GM12878 (cell line): Measurements from ENCODE around the gene FADS1. TPM values are rescaled to one million over a fixed set of nuclear protein-coding genes. Genes with fewer than 3 reads are reported as not detected.
A peak's percentile ranks its signal among the peaks of the same experiment; 100 is the strongest.

Experiments used
- BRCA1 ChIP-seq: IDR thresholded peaks from 2 replicates; pipeline ENCODE4 v1.6.1; 2011; ENCODE audit warnings: low read depth, low read length, improper control_type of control experiment
- CEBPB ChIP-seq, 2 experiments: fragments of 150-350 bp in 1 of 2; IDR thresholded peaks; 2 replicates each; pipeline ENCODE4 v1.6.1; 2012 to 2014; ENCODE audit warnings: low read depth in 2 of 2, low read length in 2 of 2, borderline replicate concordance in 1 of 2, inconsistent platforms in 1 of 2
- CREB1 ChIP-seq: IDR thresholded peaks from 2 replicates; pipeline ENCODE4 v1.6.1; 2012; ENCODE audit warnings: low read depth, mild to moderate bottlenecking, inconsistent platforms
- CREM ChIP-seq: IDR thresholded peaks from 2 replicates; pipeline ENCODE4 v1.6.1; 2014; ENCODE audit warnings: antibody characterized with exemption, low read depth
- EED ChIP-seq: sonication (generic); IDR thresholded peaks from 2 replicates; pipeline ENCODE4 v1.6.1; 2016; ENCODE audit warnings: antibody characterized with exemption, low read depth
- FOXK2 ChIP-seq: fragments of 450-650 bp; IDR thresholded peaks from 2 replicates; pipeline ENCODE4 v1.6.1; 2017; ENCODE audit warnings: mild to moderate bottlenecking, moderate library complexity
- FOXM1 ChIP-seq: IDR thresholded peaks from 2 replicates; pipeline ENCODE4 v1.6.1; 2012; ENCODE audit warnings: low read depth, mild to moderate bottlenecking, inconsistent platforms, low read length, moderate library complexity
- HCFC1 ChIP-seq: fragments of 150-350 bp; IDR thresholded peaks from 2 replicates; pipeline ENCODE4 v1.6.1; 2014; ENCODE audit warnings: low read length
- ZNF207 ChIP-seq: fragments of 450-650 bp; IDR thresholded peaks from 2 replicates; pipeline ENCODE4 v1.6.1; 2014; ENCODE audit warnings: antibody characterized with exemption, mild to moderate bottlenecking, borderline replicate concordance
- ZNF24 ChIP-seq: fragments of 450-650 bp; IDR thresholded peaks from 2 replicates; pipeline ENCODE4 v1.6.1; 2017; ENCODE audit warnings: antibody characterized with exemption, mild to moderate bottlenecking
- ZNF384 ChIP-seq: IDR thresholded peaks from 2 replicates; pipeline ENCODE4 v1.6.1; 2012; ENCODE audit warnings: low read depth, mild to moderate bottlenecking, low read length, improper control_type of control experiment, borderline replicate concordance
- ZZZ3 ChIP-seq: IDR thresholded peaks from 2 replicates; pipeline ENCODE4 v1.6.1; 2011; ENCODE audit warnings: low read depth; ENCODE audit not compliant: control insufficient read depth, insufficient read length
- polyA plus RNA-seq, 11 experiments: library from polyadenylated mRNA; depleted of rRNA in 4 of 11; unstranded in 6 of 11; stranded (reverse) in 5 of 11; fragments of >200 nt; fragmentation: Nextera tagmentation in 4 of 11; fragmentation: Illumina TruSeq in 1 of 11; extraction: Ambion mirVana in 4 of 11; extraction: Trizol in 1 of 11; gene quantifications; 1 replicate in 1 of 11; 2 replicates in 10 of 11; pipeline versions ENCODE4 v1.2.1 to v1.2.3, GENCODE V29; 2011 to 2016; ENCODE audit warnings: inconsistent platforms in 2 of 11, missing spikeins in 2 of 11, low read depth in 1 of 11
- total RNA-seq, 4 experiments: library from RNA; depleted of rRNA in 3 of 4; stranded (reverse); fragments of >200 nt in 3 of 4; fragmentation: Illumina TruSeq in 1 of 4; extraction: Trizol in 1 of 4; gene quantifications; 2 replicates each; pipeline versions ENCODE4 v1.2.1 to v1.2.3, GENCODE V29; 2013 to 2021
- TF ChIP-seq, protein P1 (sequence below): fragments of 450-650 bp; IDR thresholded peaks from 2 replicates; pipeline ENCODE4 v1.6.1; 2017; ENCODE audit warnings: mild to moderate bottlenecking, low read depth, inconsistent platforms; ENCODE audit not compliant: poor library complexity, severe bottlenecking
- TF ChIP-seq, protein P2 (sequence below): IDR thresholded peaks from 2 replicates; pipeline ENCODE4 v1.6.1; 2012; ENCODE audit warnings: low read length, inconsistent platforms
- TF ChIP-seq, protein P3 (sequence below): fragments of 450-650 bp; IDR thresholded peaks from 2 replicates; pipeline ENCODE4 v1.6.1; 2017; ENCODE audit warnings: mild to moderate bottlenecking, moderate library complexity
- TF ChIP-seq, protein P4 (sequence below): fragments of 450-650 bp; IDR thresholded peaks from 2 replicates; pipeline ENCODE4 v1.6.1; 2017; ENCODE audit warnings: antibody characterized with exemption, mild to moderate bottlenecking, moderate library complexity

Gene FADS1
- total and polyA plus RNA-seq, 10 of the 15 experiments (the other 5 are each of a cell fraction or from before 2014, with no cell fraction given): 8.8 to 73.9 (median 39.0) TPM

DNA sequence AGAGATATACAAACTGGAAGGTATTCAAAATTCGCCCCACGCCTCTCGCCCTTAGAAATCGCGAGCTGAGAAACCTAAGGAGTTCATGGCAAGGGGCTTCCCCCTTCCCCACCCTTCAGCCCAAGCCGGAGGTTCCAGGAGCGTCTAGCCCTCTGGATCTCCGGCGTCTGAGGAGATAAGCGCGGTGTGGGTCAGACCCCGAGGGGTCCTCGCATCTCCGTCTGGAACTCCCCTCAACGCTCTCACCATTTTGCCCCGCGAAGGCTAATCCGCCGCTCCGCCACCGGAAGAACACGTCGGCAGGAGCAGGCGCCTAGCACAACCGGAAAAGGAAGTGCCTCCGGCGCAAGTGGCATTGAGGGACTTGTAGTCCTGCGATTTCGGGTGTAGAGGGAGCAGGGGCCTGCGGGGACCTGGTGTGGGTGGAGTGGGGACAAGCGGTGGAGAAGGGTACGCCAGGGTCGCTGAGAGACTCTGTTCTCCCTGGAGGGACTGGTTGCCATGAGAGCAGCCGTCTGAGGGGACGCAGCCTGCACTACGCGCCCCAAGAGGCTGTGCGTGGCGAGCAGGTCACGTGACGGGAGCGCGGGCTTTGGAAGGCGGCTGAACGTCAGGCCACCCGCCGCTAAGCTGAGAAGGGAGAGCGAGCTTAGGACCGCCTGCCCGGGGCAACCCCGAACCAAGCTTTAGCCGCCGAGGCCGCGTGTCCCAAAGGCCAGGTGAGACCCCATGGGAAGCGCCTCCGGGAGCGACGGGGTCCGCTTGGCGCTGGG, 24.3 kb downstream of the FADS1 start, which contains the start of the genes FEN1 and TMEM258 (continued):
- TF ChIP-seq, protein P1, sequence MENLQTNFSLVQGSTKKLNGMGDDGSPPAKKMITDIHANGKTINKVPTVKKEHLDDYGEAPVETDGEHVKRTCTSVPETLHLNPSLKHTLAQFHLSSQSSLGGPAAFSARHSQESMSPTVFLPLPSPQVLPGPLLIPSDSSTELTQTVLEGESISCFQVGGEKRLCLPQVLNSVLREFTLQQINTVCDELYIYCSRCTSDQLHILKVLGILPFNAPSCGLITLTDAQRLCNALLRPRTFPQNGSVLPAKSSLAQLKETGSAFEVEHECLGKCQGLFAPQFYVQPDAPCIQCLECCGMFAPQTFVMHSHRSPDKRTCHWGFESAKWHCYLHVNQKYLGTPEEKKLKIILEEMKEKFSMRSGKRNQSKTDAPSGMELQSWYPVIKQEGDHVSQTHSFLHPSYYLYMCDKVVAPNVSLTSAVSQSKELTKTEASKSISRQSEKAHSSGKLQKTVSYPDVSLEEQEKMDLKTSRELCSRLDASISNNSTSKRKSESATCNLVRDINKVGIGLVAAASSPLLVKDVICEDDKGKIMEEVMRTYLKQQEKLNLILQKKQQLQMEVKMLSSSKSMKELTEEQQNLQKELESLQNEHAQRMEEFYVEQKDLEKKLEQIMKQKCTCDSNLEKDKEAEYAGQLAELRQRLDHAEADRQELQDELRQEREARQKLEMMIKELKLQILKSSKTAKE: no peak
- no peak for TF ChIP-seq ZZZ3
- TF ChIP-seq ZNF207: no peak; the same call in 1 of the 2 replicates
- TF ChIP-seq HCFC1: peak; percentile 91
- TF ChIP-seq FOXM1: no peak
- TF ChIP-seq, protein P2, sequence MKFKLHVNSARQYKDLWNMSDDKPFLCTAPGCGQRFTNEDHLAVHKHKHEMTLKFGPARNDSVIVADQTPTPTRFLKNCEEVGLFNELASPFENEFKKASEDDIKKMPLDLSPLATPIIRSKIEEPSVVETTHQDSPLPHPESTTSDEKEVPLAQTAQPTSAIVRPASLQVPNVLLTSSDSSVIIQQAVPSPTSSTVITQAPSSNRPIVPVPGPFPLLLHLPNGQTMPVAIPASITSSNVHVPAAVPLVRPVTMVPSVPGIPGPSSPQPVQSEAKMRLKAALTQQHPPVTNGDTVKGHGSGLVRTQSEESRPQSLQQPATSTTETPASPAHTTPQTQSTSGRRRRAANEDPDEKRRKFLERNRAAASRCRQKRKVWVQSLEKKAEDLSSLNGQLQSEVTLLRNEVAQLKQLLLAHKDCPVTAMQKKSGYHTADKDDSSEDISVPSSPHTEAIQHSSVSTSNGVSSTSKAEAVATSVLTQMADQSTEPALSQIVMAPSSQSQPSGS: no peak
- TF ChIP-seq, protein P3, sequence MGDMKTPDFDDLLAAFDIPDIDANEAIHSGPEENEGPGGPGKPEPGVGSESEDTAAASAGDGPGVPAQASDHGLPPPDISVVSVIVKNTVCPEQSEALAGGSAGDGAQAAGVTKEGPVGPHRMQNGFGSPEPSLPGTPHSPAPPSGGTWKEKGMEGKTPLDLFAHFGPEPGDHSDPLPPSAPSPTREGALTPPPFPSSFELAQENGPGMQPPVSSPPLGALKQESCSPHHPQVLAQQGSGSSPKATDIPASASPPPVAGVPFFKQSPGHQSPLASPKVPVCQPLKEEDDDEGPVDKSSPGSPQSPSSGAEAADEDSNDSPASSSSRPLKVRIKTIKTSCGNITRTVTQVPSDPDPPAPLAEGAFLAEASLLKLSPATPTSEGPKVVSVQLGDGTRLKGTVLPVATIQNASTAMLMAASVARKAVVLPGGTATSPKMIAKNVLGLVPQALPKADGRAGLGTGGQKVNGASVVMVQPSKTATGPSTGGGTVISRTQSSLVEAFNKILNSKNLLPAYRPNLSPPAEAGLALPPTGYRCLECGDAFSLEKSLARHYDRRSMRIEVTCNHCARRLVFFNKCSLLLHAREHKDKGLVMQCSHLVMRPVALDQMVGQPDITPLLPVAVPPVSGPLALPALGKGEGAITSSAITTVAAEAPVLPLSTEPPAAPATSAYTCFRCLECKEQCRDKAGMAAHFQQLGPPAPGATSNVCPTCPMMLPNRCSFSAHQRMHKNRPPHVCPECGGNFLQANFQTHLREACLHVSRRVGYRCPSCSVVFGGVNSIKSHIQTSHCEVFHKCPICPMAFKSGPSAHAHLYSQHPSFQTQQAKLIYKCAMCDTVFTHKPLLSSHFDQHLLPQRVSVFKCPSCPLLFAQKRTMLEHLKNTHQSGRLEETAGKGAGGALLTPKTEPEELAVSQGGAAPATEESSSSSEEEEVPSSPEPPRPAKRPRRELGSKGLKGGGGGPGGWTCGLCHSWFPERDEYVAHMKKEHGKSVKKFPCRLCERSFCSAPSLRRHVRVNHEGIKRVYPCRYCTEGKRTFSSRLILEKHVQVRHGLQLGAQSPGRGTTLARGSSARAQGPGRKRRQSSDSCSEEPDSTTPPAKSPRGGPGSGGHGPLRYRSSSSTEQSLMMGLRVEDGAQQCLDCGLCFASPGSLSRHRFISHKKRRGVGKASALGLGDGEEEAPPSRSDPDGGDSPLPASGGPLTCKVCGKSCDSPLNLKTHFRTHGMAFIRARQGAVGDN: peak; percentile 25
- TF ChIP-seq FOXK2: no peak
- TF ChIP-seq, protein P4, sequence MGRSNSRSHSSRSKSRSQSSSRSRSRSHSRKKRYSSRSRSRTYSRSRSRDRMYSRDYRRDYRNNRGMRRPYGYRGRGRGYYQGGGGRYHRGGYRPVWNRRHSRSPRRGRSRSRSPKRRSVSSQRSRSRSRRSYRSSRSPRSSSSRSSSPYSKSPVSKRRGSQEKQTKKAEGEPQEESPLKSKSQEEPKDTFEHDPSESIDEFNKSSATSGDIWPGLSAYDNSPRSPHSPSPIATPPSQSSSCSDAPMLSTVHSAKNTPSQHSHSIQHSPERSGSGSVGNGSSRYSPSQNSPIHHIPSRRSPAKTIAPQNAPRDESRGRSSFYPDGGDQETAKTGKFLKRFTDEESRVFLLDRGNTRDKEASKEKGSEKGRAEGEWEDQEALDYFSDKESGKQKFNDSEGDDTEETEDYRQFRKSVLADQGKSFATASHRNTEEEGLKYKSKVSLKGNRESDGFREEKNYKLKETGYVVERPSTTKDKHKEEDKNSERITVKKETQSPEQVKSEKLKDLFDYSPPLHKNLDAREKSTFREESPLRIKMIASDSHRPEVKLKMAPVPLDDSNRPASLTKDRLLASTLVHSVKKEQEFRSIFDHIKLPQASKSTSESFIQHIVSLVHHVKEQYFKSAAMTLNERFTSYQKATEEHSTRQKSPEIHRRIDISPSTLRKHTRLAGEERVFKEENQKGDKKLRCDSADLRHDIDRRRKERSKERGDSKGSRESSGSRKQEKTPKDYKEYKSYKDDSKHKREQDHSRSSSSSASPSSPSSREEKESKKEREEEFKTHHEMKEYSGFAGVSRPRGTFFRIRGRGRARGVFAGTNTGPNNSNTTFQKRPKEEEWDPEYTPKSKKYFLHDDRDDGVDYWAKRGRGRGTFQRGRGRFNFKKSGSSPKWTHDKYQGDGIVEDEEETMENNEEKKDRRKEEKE: no peak
- TF ChIP-seq EED: no peak; the same call in 1 of the 2 replicates
- no peak for TF ChIP-seq ZNF24
- TF ChIP-seq CREB1: peak; percentile 76
- no peak for TF ChIP-seq CEBPB (IDR thresholded peaks at IDR 0.05; ENCODE audit: borderline replicate concordance in 1 of 2, low read depth in 2 of 2, low read length in 2 of 2)
- TF ChIP-seq ZNF384: no peak
- TF ChIP-seq CREM: peak; percentile 89
- no peak for TF ChIP-seq BRCA1
- TF ChIP-seq, all 136 proteins: peak for 64
